ENCODE data around the gene NAB2.
A peak's percentile ranks its signal among the peaks of the same experiment; 100 is the strongest.

Gene NAB2

GRCh38 chr12:57088354-57089270 is at the start of gene NAB2 (continued):
- TF ChIP-seq ZNF280D (tag by site-specific recombination; IDR thresholded peaks at IDR 0.05): no peak
- no peak for TF ChIP-seq ZNF530 (tag by site-specific recombination; IDR thresholded peaks at IDR 0.05; ENCODE audit: low read depth)
- TF ChIP-seq ZBTB48 (tag by site-specific recombination; IDR thresholded peaks at IDR 0.05): peak; percentile 40; the same call in 1 of the 2 replicates
- peak; percentile 88 for TF ChIP-seq ZNF449 (tag by site-specific recombination; IDR thresholded peaks at IDR 0.05)
- no peak for TF ChIP-seq HOXD13 (CRISPR knock-in tag; IDR thresholded peaks at IDR 0.05; ENCODE audit: borderline replicate concordance)
- peak; percentile 34 for TF ChIP-seq SP3 (tag by site-specific recombination; IDR thresholded peaks at IDR 0.05)
- TF ChIP-seq ZBTB21 (tag by site-specific recombination; IDR thresholded peaks at IDR 0.05): no peak
- no peak for TF ChIP-seq ATF2 (tag by site-specific recombination; IDR thresholded peaks at IDR 0.05; ENCODE audit: low read depth)
- TF ChIP-seq ZNF266 (tag by site-specific recombination; IDR thresholded peaks at IDR 0.05; ENCODE audit: low read depth): no peak
- peak; percentile 63; the same call in 1 of the 2 replicates for TF ChIP-seq ZEB2 (tag by site-specific recombination; IDR thresholded peaks at IDR 0.05)
- no peak for TF ChIP-seq ZNF654 (tag by site-specific recombination; IDR thresholded peaks at IDR 0.05; ENCODE audit: low read depth)
- 0 out of 2 replicates have a peak, but pooled peaks have one; percentile 27 for TF ChIP-seq ZNF785 (tag by site-specific recombination; IDR thresholded peaks at IDR 0.05)
- TF ChIP-seq SP7 (tag by site-specific recombination; IDR thresholded peaks at IDR 0.05): peak; percentile 61
- TF ChIP-seq ZFHX2 (tag by site-specific recombination; conservative IDR thresholded peaks at IDR 0.05): peak; percentile 95
- TF ChIP-seq ZSCAN18 (tag by site-specific recombination; IDR thresholded peaks at IDR 0.05): no peak
- TF ChIP-seq ZNF561 (tag by site-specific recombination; IDR thresholded peaks at IDR 0.05; ENCODE audit: borderline replicate concordance): 0 out of 2 replicates have a peak, but pooled peaks have one; percentile 28
- no peak for TF ChIP-seq ZNF664 (tag by site-specific recombination; IDR thresholded peaks at IDR 0.05)
- TF ChIP-seq ZNF202 (tag by site-specific recombination; IDR thresholded peaks at IDR 0.05; ENCODE audit: borderline replicate concordance): no peak
- no peak for TF ChIP-seq ZNF596 (tag by site-specific recombination; IDR thresholded peaks at IDR 0.05)
- peak; percentile 80 for TF ChIP-seq ZNF600 (tag by site-specific recombination; IDR thresholded peaks at IDR 0.05)
- TF ChIP-seq ZNF148 (tag by site-specific recombination; IDR thresholded peaks at IDR 0.05; ENCODE audit: borderline replicate concordance): no peak
- TF ChIP-seq ZBTB1 (tag by site-specific recombination; IDR thresholded peaks at IDR 0.05): no peak; the same call in 1 of the 2 replicates
- TF ChIP-seq IKZF3 (tag by site-specific recombination; IDR thresholded peaks at IDR 0.05): no peak
- TF ChIP-seq ZSCAN23 (tag by site-specific recombination; IDR thresholded peaks at IDR 0.05): no peak
- TF ChIP-seq OSR2 (tag by site-specific recombination; IDR thresholded peaks at IDR 0.05): peak; percentile 44
- TF ChIP-seq EGR2 (tag by site-specific recombination; IDR thresholded peaks at IDR 0.05; ENCODE audit: low read depth): peak; percentile 93
- peak; percentile 41; the same call in 1 of the 2 replicates for TF ChIP-seq ZNF660 (tag by site-specific recombination; IDR thresholded peaks at IDR 0.05)
- no peak for TF ChIP-seq ZNF324 (tag by site-specific recombination; IDR thresholded peaks at IDR 0.05)
- no peak for TF ChIP-seq FEZF1 (tag by site-specific recombination; IDR thresholded peaks at IDR 0.05)
- TF ChIP-seq ZNF830 (tag by site-specific recombination; IDR thresholded peaks at IDR 0.05; ENCODE audit: low read depth): no peak
